Hematopoietic multipotent progenitor cell (in vitro differentiated cells): ENCODE results near the gene RPS6KA4. TPM values are rescaled to one million over a fixed set of nuclear protein-coding genes. Genes with fewer than 3 reads are reported as not detected.
A peak's percentile ranks its signal among the peaks of the same experiment; 100 is the strongest.

ENCODE experiments used
- DNase-seq, 3 donors: peaks; one replicate each; pipeline ENCODE4 v3.0.0-alpha.2; 2011 to 2015; ENCODE audit warnings: low read depth in 2 of 3, low spot score in 2 of 3
- total RNA-seq: library from RNA; depleted of rRNA; stranded (reverse); fragments of >200 nt; gene quantifications from one replicate; pipeline ENCODE4 v1.2.3, GENCODE V29; 2012

RPS6KA4 gene
- total RNA-seq, 1 donor = 59.0 TPM

DNA sequence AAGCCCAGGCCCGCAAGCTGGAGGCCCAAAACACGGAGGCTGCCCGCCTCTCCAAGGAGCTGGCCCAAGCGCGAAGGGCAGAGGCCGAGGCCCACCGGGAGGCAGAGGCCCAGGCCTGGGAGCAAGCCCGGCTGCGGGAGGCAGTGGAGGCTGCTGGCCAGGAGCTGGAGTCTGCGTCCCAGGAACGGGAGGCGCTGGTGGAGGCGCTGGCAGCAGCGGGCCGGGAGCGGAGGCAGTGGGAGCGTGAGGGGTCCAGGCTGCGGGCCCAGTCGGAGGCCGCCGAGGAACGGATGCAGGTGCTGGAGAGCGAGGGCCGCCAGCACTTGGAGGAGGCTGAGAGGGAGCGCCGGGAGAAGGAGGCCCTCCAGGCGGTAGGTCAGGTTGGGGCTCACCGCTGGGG, 14.2 kb upstream of the RPS6KA4 start:
- DNase-seq = no peak

DNA sequence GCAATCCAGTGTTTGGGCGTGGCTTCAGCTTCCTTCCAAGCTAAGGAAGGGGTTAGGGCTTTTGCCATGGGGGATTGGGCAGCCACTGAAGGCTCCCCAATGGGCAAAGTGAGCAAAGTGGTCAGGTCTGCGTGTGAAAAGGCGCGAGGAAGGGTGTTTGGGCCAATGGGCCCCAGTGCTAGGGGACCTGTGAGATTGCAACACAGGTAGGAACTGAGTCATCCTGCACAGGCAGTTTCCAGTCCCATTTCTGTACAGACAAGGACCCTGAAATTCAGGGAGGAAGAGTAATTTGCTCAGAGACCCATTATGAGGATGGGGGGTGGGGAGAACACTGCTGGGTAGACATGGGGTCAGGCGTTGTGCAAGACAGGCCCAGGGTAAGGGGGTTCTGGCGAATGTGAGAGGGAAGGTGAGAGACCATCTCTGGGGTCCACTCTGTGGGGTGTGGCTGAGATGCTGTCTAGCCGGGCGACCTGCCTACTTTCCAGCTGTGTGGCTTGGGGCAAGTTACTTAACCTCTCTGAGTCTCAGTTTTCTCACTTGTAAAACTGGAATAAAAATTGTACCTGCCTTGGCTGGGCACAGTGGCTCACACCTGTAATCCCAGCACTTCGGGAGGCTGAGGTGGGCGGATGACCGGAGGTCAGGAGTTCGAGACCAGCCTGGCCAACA, 11.6 kb upstream of the RPS6KA4 start:
- DNase-seq = no peak

DNA sequence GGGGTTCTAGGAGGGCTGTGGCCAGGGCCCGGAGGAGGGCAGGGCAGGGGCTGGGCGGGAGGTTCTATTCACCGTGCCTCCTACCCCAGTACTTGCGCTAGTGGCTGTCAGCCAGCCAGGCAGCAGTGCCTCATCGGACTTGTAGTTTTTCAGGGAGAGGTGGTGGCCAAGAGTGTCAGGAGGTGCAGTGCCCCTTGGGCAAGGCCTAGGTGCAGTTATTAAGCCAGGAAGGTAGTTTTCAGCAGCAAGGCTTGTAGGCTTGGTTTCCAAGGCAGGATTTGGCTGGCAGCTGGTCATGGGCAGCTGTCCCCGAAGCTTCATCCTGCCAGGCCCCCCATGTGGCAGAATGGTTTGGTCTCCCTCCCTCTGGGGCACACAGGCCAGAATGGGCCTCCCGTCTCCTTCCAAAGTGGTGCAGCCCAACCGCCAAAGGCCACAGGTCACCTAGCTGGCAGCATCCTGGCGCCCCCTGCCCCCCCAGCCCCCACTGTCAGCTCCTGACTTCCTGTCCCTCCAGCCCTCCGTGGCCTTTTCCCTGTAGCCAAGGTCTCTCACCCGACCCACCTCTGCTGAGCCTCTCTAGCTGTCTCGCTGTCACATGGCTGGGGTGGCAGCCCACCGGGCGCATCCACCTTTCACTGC, 10.5 kb upstream of the RPS6KA4 start:
- DNase-seq = no peak

DNA sequence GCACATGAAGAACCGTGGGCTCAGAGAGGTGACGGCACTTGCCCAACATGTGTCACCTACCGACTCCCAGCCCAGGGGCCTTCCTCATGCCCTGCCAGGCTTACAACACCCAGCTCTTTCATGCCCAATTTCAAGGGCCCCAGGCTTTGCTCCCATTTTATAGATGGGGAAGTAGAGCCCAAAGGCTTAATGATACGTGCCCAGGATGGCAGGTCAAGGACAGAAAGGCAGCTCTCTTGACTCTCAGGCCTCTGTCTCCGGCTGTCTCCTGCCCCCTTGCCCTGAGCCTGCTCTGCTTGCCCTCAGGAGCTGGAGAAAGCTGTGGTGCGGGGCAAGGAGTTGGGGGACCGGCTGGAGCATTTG, 10.0 kb upstream of the RPS6KA4 start:
- no peak for DNase-seq

DNA sequence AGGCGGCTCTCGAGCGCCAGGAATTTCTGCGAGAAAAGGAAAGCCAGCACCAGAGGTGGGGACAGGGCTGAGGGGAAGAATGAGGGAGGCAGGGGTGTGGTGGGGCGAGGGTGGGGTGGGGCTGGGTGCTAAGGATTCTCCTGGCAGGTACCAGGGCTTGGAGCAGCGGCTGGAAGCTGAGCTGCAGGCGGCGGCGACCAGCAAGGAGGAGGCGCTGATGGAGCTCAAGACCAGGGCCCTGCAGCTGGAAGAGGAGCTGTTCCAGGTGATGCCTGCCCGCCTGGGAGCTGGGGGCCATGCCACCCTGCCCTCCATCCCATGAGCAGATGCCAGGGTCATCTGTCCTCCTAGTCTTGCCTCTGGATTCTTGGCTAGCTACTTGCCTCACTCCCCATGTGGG, 9.6 kb upstream of the RPS6KA4 start:
- DNase-seq = no peak

DNA sequence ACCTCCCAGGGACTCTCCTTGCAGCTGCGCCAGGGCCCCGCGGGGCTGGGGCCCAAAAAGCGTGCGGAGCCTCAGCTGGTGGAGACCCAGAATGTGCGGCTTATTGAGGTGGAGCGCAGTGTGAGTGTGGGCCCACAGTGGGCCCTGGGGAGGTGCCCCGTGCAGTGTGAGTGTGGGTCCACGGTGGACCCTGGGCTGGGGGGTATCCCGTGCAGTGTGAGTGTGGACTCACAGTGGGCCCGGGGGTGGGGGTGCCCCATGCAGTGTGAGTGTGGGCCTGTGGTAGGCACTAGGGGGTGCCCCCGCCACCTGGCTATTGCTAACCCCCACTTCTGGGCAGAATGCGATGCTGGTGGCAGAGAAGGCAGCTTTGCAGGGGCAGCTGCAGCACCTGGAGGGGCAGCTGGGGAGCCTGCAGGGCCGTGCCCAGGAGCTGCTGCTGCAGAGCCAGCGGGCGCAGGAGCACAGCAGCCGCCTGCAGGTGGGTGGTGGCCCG, 7.8 kb upstream of the RPS6KA4 start:
- DNase-seq = no peak

DNA sequence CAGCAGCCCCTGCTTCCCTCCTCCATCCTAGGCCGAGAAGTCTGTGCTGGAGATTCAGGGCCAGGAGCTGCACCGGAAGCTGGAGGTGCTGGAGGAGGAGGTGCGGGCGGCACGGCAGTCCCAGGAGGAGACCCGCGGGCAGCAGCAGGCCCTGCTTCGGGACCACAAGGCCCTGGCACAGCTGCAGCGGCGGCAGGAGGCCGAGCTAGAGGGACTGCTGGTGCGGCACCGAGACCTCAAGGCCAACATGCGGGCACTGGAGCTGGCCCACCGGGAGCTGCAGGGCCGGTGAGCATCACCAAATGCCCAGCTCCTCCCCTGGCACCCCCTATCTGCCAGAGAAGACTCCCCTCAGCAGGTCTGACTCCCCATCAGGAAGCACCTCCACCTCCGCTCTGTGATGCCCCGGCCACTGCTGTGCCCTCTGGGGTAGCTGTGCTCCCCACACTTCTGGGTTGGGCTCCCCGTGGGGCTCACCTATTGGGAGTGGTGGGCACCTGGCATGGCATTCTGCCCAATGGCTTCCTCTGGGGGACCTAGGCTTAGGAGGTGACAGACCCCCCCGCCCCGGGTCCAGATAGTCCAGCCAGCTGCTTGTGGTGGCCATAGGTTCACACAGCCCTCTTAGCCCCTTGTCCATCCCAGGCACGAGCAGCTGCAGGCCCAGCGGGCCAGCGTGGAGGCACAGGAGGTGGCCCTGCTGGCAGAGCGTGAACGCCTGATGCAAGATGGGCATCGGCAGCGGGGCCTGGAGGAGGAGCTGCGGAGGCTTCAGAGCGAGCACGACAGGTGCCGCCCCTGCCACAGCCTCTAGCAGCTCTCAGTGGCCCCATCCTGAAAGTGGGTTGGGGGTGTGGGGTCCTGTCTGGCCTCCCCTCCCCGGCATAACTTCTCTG, 6.6 kb upstream of the RPS6KA4 start:
- DNase-seq = no peak

DNA sequence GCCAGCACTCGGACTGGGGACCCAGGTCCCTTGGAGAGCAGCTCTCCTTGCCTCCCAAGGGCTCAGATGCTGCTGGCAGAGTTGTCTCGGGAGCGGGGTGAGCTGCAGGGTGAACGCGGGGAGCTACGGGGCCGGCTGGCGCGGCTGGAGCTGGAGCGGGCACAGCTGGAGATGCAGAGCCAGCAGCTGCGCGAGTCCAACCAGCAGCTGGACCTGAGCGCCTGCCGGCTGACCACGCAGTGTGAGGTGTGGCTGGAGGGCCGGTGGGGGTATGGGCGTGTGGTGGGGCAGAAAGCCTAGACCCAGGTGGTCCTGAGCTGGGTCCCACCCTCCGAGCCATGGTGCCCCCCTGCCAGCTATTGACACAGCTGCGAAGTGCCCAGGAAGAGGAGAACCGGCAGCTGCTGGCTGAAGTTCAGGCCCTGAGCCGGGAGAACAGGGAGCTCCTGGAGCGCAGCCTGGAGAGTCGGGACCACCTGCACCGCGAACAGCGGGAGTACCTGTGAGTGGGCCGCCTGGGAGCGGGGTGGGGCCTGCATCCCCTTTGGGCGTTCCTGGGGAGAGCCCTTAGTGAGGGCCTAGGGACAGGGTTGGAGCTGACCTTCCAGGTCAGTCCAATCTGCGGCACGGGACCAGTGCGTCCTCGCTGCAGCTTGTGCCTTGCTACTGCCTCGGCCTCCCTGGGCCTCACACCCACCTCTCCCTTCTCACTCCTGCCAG, 5.8 kb upstream of the RPS6KA4 start:
- no peak for DNase-seq

DNA sequence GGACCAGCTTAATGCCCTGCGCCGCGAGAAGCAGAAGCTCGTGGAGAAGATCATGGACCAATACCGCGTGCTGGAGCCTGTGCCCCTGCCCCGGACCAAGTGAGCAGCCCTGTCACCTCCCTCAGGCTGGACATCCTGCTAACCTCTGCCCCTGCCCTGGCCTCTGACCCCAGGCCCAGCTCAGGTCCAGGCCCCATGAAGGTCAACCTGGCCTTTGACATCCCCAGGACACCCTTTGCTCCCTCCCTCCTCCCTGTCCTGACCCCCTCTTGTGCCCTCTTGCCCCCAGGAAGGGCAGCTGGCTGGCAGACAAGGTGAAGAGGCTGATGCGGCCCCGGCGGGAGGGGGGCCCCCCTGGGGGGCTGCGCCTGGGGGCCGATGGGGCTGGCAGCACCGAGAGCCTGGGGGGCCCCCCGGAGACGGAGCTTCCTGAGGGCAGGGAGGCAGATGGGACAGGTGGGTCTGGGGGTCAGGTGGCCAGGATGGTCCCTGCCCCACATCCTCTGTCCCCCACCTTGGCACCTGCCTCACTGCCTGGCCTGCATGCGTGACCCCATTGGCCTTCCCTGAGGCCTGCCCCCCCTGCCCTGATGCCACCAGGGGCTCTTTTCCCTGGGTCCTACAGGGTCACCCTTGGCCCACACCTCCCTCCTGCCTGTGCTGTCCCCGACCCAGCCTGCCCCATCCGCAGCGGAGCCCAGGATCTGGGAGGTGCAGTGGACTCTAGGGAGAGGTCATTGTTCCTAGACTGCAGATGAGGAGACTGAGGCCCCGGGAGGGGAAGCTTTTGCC, 5.1 kb upstream of the RPS6KA4 start:
- DNase-seq = no peak

DNA sequence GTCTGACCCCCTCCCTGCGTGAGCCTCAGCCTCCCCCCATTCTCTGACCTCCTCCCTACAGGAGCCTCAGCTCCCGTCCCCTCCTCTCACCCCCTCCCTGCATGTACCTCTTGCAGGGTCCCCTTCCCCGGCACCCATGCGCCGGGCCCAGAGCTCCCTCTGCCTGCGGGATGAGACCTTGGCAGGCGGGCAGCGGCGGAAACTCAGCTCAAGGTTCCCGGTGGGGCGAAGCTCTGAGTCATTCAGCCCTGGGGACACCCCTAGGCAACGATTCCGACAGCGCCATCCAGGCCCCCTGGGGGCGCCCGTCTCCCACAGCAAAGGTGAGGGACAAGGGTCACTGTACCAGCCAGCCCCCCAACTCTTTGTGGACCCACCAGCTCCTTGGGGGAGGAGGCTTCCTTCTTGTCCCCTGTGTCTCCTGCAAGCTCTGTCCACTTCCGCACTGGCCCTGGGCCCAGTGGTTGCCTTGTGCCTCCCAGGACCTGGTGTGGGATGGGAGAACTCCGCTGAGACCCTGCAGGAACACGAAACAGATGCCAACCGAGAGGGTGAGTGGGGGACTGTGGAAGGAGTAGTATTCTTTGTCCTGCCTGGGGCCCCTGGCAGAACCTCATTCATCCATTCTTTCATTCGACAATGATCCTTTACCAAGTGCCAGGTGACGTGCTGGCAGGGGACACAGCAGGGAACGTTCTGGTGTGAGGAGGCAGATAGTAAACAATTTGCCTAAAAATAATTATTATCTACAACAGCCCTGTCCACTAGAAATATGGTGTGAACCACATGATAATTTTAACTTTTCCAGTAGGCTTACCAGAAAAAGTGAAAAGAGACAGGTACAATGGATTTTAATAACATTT, 3.7 kb upstream of the RPS6KA4 start:
- DNase-seq = peak in 2 of 3 donors; percentile 89 to 92

DNA sequence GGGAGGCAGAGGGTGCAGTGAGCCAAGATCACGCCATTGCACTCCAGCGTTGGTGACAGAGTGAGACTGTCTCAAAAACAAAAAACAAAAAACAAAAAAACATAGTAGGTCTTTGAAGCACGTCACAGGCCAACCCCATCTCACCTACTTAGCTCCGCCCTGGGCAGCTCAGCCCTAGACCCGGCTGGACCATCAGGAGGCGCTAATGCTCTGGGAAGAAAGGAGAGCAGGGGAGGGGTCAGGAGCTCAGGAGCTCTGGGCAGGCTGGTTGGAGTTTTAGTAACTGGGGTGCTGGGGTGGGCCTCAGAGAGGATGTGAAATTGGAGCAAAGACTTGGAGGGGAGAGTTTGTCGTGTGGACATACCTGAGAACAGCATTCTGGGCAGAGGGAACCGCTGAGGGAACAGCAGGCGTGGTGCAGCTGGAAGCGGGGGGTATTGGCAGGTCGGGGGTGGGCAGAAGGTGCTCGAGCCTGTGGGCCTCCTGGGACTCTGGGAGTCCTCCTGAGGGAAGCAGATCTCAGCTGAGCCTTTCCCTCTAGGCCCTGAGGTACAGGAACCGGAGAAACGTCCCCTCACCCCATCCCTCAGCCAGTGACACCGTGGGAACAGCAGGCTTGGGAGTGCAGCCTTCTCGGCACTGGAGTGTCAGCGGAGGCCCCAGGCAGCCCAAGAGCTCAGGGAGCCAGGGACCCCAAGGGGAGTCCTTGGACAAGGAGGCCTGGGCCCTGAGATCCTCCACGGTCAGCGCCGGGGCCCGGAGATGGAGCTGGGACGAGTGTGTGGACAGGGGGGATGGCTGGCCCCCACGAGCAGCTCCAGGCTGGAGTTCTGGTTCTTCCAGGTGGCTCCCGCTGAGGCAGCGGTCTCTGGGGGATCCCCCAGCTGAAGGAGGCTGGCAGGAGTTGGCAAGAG, 2.2 kb upstream of the RPS6KA4 start:
- DNase-seq = peak in 2 of 3 donors; percentile 53

DNA sequence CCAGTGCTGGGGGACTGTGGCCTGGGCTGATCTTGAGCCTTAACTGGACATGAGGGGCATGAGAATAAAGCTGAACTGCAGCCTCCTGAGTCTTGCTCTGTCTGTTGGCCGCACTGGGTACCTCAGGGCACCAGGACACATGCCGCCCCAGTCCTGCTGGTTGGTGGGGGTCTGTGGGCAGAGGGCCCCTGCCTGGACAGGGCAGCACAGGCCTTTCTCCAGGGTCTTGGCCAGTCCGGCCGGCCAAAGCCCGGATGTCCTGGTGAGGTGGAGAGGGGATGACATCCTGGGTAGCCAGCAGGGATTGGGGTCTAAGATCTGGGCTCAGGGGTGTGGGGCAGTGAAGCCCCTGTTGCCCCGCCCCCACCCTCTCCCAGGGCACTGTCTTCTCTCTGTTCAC, 1.5 kb upstream of the RPS6KA4 start:
- no peak for DNase-seq

DNA sequence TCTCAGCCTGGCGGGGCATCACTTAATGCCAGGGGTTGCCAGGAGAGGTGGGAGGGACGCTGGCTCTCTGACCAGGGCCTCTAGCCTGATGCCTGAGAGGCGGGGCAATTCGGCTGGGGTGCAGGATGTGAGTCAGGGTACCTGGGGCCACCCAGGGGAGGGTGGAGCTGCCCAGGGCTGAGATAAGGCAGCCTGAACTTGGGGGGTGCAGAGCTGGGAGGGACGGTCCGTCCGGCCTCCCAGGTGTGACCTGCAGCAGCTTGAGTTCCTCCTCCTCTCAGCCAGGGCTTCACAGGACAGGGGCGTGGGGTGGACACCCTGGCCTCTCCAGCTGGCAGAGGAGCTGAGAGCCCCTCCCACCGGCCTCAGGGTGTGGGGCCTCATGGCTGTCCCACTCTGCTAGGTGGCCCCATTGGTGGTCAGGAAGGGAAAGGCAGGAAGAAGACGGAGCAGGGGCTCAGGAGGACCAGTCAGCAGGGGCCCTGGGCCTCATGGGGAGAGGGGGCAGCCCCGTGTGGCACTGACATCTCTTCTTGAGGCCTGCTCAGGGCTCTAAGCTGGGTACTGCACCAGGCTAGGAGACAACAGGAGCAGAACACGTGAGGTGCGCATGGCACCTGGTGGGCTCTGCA, 942 bp upstream of the RPS6KA4 start:
- no peak for DNase-seq

DNA sequence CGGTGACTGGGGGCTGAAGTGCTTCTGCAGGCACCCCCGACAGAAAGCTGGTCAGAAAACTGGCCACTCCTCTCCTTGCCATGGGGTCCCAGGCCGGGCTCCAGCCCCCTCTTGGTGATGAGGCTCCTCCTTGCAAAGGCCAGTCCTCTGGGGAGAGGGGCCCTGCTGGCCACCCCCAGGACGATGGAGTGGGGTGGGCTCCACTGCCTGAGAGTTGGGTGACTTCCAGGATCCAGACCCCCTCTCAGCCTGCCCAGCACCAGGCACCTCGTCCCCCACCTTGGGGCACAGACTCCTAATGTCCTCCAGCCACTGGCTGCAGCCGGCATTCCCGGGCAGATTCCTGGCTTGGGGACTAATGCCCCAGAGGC, 441 bp upstream of the RPS6KA4 start:
- no peak for DNase-seq

DNA sequence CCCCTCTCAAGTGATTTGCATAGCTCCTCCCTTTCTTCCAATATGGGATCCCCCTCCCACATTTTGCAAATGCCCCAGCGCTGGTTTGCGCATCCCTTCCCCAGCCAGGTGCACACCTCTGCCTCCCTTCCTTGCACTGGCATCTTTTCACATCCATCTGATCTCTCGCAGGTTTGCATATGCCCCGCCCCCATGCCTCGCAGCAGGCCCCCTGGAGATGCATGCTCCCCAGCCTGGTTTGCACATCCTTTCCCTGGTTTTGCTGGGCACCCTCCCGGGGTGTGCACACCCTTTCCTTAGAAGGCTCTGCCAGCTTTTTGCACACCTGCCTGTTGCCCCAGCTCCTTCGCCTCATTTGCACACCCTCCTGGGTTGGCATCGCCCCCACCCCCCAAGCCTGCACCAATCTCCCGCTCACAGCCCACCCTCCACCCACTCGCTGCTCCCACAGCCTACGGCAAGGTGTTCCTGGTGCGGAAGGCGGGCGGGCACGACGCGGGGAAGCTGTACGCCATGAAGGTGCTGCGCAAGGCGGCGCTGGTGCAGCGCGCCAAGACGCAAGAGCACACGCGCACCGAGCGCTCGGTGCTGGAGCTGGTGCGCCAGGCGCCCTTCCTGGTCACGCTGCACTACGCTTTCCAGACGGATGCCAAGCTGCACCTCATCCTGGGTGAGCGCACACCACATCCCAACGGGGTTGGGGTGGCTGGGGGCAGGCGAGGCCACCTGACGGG, 917 bp downstream of the RPS6KA4 start:
- DNase-seq = peak in 2 of 3 donors; percentile 52 to 56

DNA sequence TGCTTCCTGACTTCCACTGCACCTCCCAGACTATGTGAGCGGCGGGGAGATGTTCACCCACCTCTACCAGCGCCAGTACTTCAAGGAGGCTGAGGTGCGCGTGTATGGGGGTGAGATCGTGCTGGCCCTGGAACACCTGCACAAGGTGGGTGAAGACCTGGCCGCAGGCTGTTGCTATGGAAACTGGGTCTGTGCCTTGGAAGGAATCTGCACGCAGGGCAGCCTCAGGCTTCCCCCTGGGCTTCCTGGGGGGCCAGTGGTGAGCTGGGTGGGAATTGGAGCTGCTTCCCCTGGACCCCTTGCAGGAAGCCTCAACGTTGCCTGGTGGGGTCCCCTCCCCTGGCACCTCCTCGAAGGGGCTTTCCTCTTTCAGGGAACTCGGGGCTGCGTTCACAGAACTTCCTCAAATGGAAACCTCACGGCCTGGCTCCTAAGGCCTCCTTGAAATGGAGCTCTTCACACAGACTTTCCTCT, 1.5 kb downstream of the RPS6KA4 start:
- DNase-seq = peak in 2 of 3 donors; percentile 72 to 74

DNA sequence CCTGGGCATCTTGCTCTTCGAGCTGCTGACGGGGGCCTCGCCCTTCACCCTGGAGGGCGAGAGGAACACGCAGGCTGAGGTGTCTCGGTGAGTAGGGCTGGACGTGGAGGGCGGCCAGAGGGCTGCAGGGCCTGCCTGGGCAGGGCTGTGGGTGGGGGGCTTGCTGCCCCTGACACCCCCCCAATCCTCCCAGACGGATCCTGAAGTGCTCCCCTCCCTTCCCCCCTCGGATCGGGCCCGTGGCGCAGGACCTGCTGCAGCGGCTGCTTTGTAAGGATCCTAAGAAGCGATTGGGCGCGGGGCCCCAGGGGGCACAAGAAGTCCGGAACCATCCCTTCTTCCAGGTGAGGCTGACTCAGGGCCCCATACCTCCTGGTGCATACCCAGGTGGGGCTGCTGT, 2.7 kb downstream of the RPS6KA4 start:
- DNase-seq = no peak
